GM19452 (cell line): ENCODE results near the gene C11orf71.
A peak's percentile ranks its signal among the peaks of the same experiment; 100 is the strongest.

Experiments used
- ATAC-seq: cut with Tn5 transposase; IDR thresholded peaks from one replicate; pipeline ENCODE4 v1.9.1; 2021; ENCODE audit not compliant: unreplicated experiment

The C11orf71 gene

GRCh38 chr11:114399490-114400215 lies 658 bp downstream of the C11orf71 start:
- ATAC-seq, result peak; percentile 16

- ATAC-seq, result no peak
Measured at GRCh38 chr11:114398303-114398920, 1.9 kb downstream of the C11orf71 start.

- ATAC-seq, result no peak
Measured at GRCh38 chr11:114397349-114397982, 2.8 kb downstream of the C11orf71 start.

DNA sequence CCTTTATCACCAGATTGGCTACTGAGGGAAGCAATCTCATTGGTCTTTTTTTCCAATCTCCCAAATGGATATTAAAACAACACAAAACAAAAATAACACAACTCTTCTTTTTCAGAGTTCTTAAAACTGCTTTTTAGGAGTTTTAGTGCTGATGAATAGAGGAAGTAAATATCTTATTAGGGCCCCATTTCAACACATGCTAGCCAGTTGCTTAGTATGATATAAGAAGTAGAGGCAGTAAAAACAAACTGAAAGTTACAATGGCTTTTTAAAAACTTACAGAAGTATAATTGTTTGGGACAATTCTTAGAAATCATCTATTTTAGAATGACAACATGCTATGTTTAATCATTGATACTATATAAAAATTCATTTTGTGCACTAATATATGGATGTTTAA lies 3.4 kb downstream of the C11orf71 start:
- ATAC-seq, result no peak

- no peak for ATAC-seq
Measured at GRCh38 chr11:114395736-114396135, 4.6 kb downstream of the C11orf71 start.

DNA sequence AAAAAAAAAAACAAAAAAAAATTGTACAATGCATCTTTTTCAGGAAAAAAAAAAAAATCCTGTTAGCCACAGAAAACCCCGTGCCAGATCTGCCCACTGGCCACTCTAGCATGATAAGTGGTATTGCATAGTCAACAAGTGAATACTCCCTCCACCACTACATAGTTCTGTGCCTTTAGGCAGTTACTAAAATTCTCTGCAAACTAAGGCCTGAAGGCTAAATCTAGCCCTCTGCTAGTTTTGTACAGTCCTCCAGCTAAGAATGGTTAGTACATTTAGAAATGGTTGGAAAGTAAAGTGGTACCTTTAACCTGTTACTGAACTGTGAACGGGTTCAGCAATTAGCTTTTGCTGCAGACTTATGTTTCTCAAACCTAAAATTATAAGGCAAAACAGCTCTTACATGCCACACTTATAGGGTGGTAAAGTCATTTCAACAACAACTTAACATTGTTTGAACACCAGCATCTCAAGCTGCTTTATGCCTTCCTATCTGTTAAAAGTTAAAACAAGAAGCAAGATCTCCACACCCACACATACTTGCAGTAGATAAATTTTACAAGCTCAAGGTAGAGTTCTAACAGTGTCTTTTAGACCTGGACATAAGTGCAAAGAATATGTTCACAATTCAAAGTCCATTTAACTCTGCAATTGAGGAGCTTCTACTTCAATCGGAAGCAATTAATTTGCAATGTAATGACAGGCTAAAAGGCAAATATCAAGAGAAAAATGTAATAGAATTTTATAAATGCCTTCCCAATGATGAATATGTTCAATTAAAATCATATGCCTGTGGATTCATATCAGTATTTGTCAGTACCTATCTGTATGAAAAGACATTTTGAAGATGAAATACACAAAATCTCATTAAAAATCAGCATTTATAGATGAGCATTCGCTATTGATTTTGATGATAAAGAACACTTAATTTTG lies 7.3 kb downstream of the C11orf71 start:
- ATAC-seq, result no peak

DNA sequence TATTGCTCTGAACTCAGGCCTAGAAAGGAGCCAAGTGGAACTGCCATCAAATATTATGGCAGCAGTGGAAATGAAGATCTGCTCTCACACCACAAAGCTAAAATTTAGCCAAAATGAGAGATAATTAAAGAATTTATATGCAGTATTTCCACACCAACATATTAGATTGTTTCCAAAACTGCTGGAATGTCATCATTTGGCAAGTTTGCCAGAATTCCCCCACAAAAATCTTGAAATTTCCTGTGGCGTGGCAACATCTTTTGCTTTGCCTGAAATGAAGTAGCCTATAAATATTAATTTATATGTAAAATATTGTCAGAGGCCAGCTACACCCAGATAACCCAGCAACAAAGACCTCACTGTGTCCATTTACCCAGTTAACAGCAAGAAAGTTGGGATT lies 13.8 kb downstream of the C11orf71 start:
- no peak for ATAC-seq

DNA sequence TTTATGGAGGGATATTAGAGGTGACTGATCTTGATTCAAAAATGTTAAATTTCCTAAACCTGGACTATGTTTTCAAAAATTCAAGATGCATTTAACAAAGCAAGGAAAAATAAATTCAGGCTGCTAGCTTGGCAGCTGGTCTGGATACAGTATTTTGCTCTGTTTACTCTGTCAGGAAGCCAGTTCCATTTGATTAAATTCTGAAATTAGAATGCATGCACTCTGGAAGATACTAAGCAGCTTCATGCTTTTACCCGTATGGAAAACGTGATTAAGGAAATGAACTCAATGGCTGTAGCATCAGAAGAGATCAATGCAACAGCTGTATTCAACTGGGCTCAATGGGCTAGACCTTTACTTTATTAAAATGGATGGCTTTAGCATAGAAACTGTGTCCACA lies 14.2 kb downstream of the C11orf71 start:
- ATAC-seq, result no peak

- ATAC-seq, result no peak
Measured at GRCh38 chr11:114384487-114384886, 15.8 kb downstream of the C11orf71 start.

- no peak for ATAC-seq
Measured at GRCh38 chr11:114382509-114382908, 17.8 kb downstream of the C11orf71 start.

- no peak for ATAC-seq
Measured at GRCh38 chr11:114379394-114380069, 20.8 kb downstream of the C11orf71 start.

DNA sequence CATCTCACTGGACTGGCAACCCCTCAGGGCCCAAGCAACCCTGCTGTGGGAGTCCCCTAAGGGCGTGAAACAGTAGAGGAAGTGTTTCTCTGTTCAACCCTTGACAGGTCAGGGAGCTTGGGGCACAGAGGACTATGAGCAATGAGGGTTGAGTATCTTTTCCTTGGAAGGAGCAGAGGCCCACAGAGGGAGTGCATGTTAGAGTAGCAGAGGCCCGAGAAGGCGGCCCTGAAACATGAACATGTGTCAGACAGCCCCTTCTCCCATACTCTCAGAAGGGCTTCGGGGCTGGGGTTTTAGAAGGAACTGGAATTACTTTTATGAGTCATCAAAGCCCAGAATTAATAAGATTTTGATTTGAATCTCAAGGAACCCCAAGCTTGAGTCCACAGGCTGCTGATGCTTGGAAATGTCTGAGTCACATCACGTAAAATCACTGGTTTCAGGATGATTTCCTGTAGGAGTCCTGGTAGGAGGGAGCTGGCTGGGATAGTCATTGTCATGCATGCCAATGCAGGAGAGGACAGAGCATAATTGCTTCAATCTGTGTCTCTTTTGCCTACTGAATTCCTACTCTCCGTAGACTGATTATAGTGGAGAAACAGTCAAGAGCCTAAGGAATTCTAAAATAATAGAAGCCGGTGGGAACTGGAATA lies 22.6 kb downstream of the C11orf71 start:
- ATAC-seq, result no peak

GRCh38 chr11:114375052-114375451 lies 25.3 kb downstream of the C11orf71 start:
- no peak for ATAC-seq

DNA sequence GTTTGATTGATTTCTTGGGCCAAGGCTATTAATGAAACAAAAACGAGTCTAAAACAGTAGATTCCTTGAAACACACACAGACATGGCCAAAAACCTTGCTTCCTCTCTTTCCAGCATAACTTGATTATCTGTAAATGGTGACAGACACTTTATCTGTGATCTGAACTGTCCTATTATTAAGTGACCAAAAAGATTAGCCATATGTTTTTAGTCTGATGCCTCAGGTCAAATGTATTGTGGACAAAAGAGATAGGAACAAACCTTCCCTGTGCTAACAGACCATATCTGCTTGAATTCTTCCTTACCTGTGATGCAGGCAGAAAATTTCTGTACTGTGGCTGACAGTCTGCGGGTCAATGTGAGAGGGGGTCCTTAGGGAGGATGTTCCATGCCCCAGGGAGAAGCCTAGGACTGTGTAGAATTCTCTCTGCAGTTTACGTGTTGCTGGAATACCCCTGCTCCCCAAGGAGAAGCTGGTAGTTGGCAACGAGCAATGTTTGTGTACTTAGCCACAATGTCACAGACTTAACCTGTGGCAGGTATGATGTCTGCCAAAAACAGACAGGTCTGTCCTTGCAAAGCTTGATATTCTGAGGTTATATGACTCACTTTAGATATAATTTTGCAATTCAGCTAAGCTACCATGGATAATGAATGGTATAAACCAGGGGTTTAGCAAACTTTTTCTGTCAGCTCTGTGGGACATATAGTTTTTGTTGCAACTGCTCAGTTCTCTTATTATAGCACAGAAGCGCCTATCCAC lies 31.2 kb downstream of the C11orf71 start:
- no peak for ATAC-seq

- ATAC-seq, result no peak
Measured at GRCh38 chr11:114367244-114367957, 32.9 kb downstream of the C11orf71 start.

- ATAC-seq, result no peak
Measured at GRCh38 chr11:114366331-114367243, 33.7 kb downstream of the C11orf71 start.

DNA sequence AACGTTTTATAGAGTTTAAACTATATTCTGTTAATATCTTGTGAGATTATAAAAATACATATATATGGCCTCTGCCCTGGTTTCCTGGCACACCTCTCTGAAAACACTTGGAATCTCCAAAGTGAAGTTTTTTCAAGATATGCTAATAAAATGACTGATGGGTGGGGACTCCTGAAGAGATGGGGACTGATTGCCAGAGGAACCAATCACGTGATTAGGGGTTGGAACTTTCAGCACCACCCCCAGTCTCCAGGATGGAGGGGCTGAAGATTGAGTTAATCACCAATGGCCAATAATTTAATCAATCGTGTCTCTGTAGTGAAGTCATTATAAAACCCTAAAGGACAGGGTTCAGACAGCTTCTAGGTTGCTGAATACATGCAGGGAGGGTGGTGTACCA lies 37.4 kb downstream of the C11orf71 start:
- ATAC-seq, result no peak

- no peak for ATAC-seq
Measured at GRCh38 chr11:114362326-114362725, 38.0 kb downstream of the C11orf71 start.
